GM12878 (cell line): Measurements from ENCODE around the gene PAPPA. TPM values are rescaled to one million over a fixed set of nuclear protein-coding genes. Genes with fewer than 3 reads are reported as not detected.

Experiments used
- ATAC-seq: fragments of 200-7000 bp; cut with Tn5 transposase; 3 replicates; pipeline ENCODE4 v1.9.1; 2020; ENCODE audit warnings: mild to moderate bottlenecking, moderate library complexity
- BruUV-seq: library from RNA; stranded (reverse); fragments of 400-500 nt; replicated peaks from 2 replicates; lab custom pipeline; 2021; lab: Mats Ljungman, UMichigan
- CTCF ChIA-PET: fragments of 300-600 bp; sonication (Branson Sonifier 250); formaldehyde crosslinking; extraction: SDS; loops from one replicate; lab custom pipeline; 2021; ENCODE audit warnings: inconsistent platforms; lab: Yijun Ruan, JAX
- POLR2A ChIA-PET: fragments of 350-600 bp; formaldehyde crosslinking; extraction: SDS; loops from one replicate; lab custom pipeline; 2021; ENCODE audit warnings: inconsistent platforms; lab: Charles Lee
- RAD21 ChIA-PET: fragments of 300-600 bp; sonication (Branson Sonifier 250); formaldehyde crosslinking; loops from one replicate; lab custom pipeline; 2023; ENCODE audit warnings: antibody characterized with exemption; ENCODE audit not compliant: unreplicated experiment; lab: Charles Lee
- SMC1A ChIA-PET: fragments of 300-600 bp; sonication (Branson Sonifier 250); formaldehyde crosslinking; loops from one replicate; lab custom pipeline; 2023; ENCODE audit not compliant: unreplicated experiment, uncharacterized antibody; lab: Charles Lee
- DNase-seq: peaks from one replicate; pipeline ENCODE4 v3.0.0-alpha.2; 2011; ENCODE audit warnings: low read depth, low spot score
- FAIRE-seq: peaks from 3 replicates; lab custom pipeline; 2011; peaks lifted over from hg19 to GRCh38; lab: Jason Lieb, UNC
- H2AFZ ChIP-seq: 2 replicates; pipeline ENCODE4 v1.6.0; 2011; ENCODE audit warnings: low read depth, low read length, control low read depth; ENCODE audit not compliant: control insufficient read depth
- H3K27ac ChIP-seq: 2 replicates; pipeline ENCODE4 v1.5.1; 2011; ENCODE audit warnings: control low read depth; ENCODE audit not compliant: control insufficient read depth, insufficient read depth
- H3K27me3 ChIP-seq, 2 experiments: replicated peaks in 1 of 2; 2 replicates each; pipeline versions ENCODE4 v1.6.0 to v1.6.1; 2011; ENCODE audit warnings: low read length in 1 of 2; ENCODE audit not compliant: control insufficient read depth in 2 of 2, insufficient read depth in 2 of 2
- H3K36me3 ChIP-seq, 2 experiments: 2 replicates each; pipeline ENCODE4 v1.5.1; 2011; ENCODE audit warnings: low read length in 1 of 2; ENCODE audit not compliant: control insufficient read depth in 2 of 2, insufficient read depth in 2 of 2
- H3K4me1 ChIP-seq: 2 replicates; pipeline ENCODE4 v1.6.1; 2011; ENCODE audit warnings: mild to moderate bottlenecking, low read length, moderate library complexity, mixed read lengths; ENCODE audit not compliant: control insufficient read depth, insufficient read depth
- H3K4me2 ChIP-seq: 2 replicates; pipeline ENCODE4 v1.6.0; 2011; ENCODE audit warnings: control low read depth; ENCODE audit not compliant: control insufficient read depth, insufficient read depth
- H3K4me3 ChIP-seq: fragments of 200-600 bp; sonication (generic); 2 replicates; pipeline ENCODE4 v1.5.1; 2016
- H3K79me2 ChIP-seq: 2 replicates; pipeline ENCODE4 v1.6.0; 2011; ENCODE audit warnings: low read length; ENCODE audit not compliant: control insufficient read depth, insufficient read depth
- H3K9ac ChIP-seq: 2 replicates; pipeline ENCODE4 v1.8.0; 2011; ENCODE audit warnings: low read length, control low read depth, mixed read lengths; ENCODE audit not compliant: control insufficient read depth, insufficient read depth
- H3K9me3 ChIP-seq: replicated peaks from 3 replicates; pipeline ENCODE4 v1.5.1; 2011; ENCODE audit warnings: mild to moderate bottlenecking, low read length; ENCODE audit not compliant: control insufficient read depth, insufficient read depth
- H4K20me1 ChIP-seq: 2 replicates; pipeline ENCODE4 v1.6.0; 2011; ENCODE audit not compliant: control insufficient read depth, insufficient read depth
- ETV6 ChIP-seq, 2 experiments: fragments of 450-650 bp in 1 of 2; IDR thresholded peaks in 1 of 2; conservative IDR thresholded peaks in 1 of 2; 2 replicates each; pipeline ENCODE4 v1.6.1; 2014; ENCODE audit warnings: antibody characterized with exemption in 1 of 2, borderline replicate concordance in 1 of 2, low read depth in 1 of 2, mild to moderate bottlenecking in 1 of 2, moderate library complexity in 1 of 2
- HCFC1 ChIP-seq: fragments of 150-350 bp; IDR thresholded peaks from 2 replicates; pipeline ENCODE4 v1.6.1; 2014; ENCODE audit warnings: low read length
- IKZF2 ChIP-seq, 2 experiments: fragments of 450-650 bp; IDR thresholded peaks; 2 replicates each; pipeline ENCODE4 v1.6.1; 2017; ENCODE audit warnings: mild to moderate bottlenecking in 2 of 2, moderate library complexity in 2 of 2
- NR2C2 ChIP-seq: IDR thresholded peaks from 2 replicates; pipeline ENCODE4 v1.6.1; 2011; ENCODE audit warnings: borderline replicate concordance, low read depth; ENCODE audit not compliant: control insufficient read depth, insufficient read length
- POLR2AphosphoS2 ChIP-seq: IDR thresholded peaks from 2 replicates; pipeline ENCODE4 v1.6.1; 2011; ENCODE audit warnings: low read depth, mild to moderate bottlenecking, low read length, improper control_type of control experiment, moderate library complexity
- ZNF217 ChIP-seq: fragments of 450-650 bp; IDR thresholded peaks from 2 replicates; pipeline ENCODE4 v1.6.1; 2017; ENCODE audit warnings: antibody characterized with exemption, mild to moderate bottlenecking
- WGBS: methylation state at CpG from one replicate; pipeline ENCODE4 v1.1.6; 2016; ENCODE audit warnings: low lambda C conversion rate; ENCODE audit not compliant: insufficient replicate concordance, insufficient coverage; ENCODE audit errors: missing lambda C conversion rate; 5-methylcytosine and 5-hydroxymethylcytosine counted together
- in situ Hi-C: fragments of 300-500 bp; cut with MboI; formaldehyde crosslinking; loops from 9 replicates; pipeline ENCODE4 v1.14.3; 2018; ENCODE audit warnings: mixed read lengths
- intact Hi-C: fragments of 100-400 bp; cut with micrococcal nuclease; formaldehyde crosslinking; loops from one replicate; pipeline ENCODE4 v1.14.2; 2022; ENCODE audit not compliant: unreplicated experiment
- polyA plus RNA-seq, 11 experiments: library from polyadenylated mRNA; depleted of rRNA in 4 of 11; unstranded in 6 of 11; stranded (reverse) in 5 of 11; fragments of >200 nt; fragmentation: Nextera tagmentation in 4 of 11; fragmentation: Illumina TruSeq in 1 of 11; extraction: Ambion mirVana in 4 of 11; extraction: Trizol in 1 of 11; gene quantifications; 1 replicate in 1 of 11; 2 replicates in 10 of 11; pipeline versions ENCODE4 v1.2.1 to v1.2.3, GENCODE V29; 2011 to 2016; ENCODE audit warnings: inconsistent platforms in 2 of 11, missing spikeins in 2 of 11, low read depth in 1 of 11
- total RNA-seq, 4 experiments: library from RNA; depleted of rRNA in 3 of 4; stranded (reverse); fragments of >200 nt in 3 of 4; fragmentation: Illumina TruSeq in 1 of 4; extraction: Trizol in 1 of 4; gene quantifications; 2 replicates each; pipeline versions ENCODE4 v1.2.1 to v1.2.3, GENCODE V29; 2013 to 2021
- TF ChIP-seq, protein P1 (sequence below): fragments of 450-650 bp; conservative IDR thresholded peaks from 2 replicates; pipeline ENCODE4 v1.6.1; 2017; ENCODE audit warnings: mild to moderate bottlenecking, moderate library complexity
- TF ChIP-seq, protein P2 (sequence below): fragments of 450-650 bp; IDR thresholded peaks from 2 replicates; pipeline ENCODE4 v1.6.1; 2018; ENCODE audit warnings: borderline replicate concordance, mild to moderate bottlenecking; ENCODE audit not compliant: partially characterized antibody
- TF ChIP-seq, protein P3 (sequence below): fragments of 450-650 bp; IDR thresholded peaks from 2 replicates; pipeline ENCODE4 v1.6.1; 2017; ENCODE audit warnings: mild to moderate bottlenecking

PAPPA gene
- total and polyA plus RNA-seq, 10 of the 15 experiments (the other 5 are each of a cell fraction or from before 2014, with no cell fraction given) = under 0.01 to 0.19 (median 0.02) TPM; not detected in 4

DNA sequence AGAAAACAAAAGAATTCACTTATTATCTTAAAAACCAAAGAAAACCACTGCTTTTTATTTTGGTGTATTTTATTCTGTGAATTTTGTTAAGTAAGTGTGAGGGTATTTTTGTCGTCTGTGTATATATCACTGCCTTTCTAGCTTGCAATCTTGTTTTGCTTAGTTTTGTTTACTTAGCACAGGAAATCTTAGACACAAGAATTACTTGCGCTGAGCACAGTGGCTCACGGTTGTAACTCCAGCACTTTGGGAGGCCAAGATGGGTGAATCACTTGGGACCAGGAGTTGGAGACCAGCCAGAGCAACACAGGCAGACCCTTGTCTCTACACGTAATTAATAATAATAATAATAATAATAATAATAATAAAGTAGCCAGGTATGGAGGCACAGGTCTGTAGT lies 230.3 kb downstream of the PAPPA start (continued):
- TF ChIP-seq ETV6 (conservative IDR thresholded peaks at IDR 0.05 in 1 of 2, IDR thresholded peaks at IDR 0.05 in 1 of 2; ENCODE audit: borderline replicate concordance in 1 of 2, low read depth in 1 of 2) = no peak
- TF ChIP-seq, protein P1, sequence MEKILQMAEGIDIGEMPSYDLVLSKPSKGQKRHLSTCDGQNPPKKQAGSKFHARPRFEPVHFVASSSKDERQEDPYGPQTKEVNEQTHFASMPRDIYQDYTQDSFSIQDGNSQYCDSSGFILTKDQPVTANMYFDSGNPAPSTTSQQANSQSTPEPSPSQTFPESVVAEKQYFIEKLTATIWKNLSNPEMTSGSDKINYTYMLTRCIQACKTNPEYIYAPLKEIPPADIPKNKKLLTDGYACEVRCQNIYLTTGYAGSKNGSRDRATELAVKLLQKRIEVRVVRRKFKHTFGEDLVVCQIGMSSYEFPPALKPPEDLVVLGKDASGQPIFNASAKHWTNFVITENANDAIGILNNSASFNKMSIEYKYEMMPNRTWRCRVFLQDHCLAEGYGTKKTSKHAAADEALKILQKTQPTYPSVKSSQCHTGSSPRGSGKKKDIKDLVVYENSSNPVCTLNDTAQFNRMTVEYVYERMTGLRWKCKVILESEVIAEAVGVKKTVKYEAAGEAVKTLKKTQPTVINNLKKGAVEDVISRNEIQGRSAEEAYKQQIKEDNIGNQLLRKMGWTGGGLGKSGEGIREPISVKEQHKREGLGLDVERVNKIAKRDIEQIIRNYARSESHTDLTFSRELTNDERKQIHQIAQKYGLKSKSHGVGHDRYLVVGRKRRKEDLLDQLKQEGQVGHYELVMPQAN = no peak
- TF ChIP-seq, protein P2, sequence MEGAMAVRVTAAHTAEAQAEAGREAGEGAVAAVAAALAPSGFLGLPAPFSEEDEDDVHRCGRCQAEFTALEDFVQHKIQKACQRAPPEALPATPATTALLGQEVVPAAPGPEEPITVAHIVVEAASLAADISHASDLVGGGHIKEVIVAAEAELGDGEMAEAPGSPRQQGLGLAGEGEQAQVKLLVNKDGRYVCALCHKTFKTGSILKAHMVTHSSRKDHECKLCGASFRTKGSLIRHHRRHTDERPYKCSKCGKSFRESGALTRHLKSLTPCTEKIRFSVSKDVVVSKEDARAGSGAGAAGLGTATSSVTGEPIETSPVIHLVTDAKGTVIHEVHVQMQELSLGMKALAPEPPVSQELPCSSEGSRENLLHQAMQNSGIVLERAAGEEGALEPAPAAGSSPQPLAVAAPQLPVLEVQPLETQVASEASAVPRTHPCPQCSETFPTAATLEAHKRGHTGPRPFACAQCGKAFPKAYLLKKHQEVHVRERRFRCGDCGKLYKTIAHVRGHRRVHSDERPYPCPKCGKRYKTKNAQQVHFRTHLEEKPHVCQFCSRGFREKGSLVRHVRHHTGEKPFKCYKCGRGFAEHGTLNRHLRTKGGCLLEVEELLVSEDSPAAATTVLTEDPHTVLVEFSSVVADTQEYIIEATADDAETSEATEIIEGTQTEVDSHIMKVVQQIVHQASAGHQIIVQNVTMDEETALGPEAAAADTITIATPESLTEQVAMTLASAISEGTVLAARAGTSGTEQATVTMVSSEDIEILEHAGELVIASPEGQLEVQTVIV = no peak

DNA sequence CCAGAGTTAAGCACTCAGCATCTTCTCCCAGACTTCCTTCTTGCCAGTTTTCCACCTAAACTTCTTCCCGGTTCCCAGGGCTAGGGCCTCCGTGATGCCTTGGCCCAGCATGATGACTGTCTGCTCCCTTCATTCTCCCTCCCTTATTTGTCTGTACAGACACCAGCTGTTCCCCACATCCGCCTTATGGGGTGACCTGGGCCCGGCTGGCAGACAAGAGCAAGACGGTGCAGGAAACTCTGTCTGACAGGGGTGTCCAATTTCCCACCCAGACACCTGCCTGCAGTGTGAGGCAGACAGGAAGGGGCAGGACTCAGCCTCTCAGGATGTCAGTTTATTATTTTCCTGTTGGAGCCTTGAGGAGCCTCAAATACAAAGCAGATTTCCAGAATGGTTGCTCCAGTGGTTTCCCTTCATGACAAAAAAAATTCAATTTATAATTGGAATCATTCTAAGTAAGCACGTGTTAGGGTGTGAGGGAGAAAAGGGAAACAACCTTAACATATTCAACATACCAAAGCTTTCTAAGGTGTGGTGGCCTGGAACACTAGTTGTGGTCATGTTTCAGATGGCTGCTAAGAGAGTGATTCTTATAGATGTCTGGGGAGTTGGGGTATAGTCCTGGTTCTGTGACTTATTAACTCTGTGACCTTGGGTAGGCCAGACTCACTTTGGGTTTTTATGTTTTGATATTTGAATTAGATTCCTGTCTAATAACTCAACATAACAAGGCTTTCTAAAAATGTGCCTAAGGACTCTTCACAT lies 234.5 kb downstream of the PAPPA start:
- Histone ChIP-seq H3K79me2 (no peaks in the 10 kb centered on the region), H3K4me1 (peaks cover 9% of the 10 kb centered on the region), H3K36me3 (no peaks in the 10 kb centered on the region), H3K9me3 (no peaks in the 10 kb centered on the region), H3K9ac (no peak overlapping the region), H2AFZ (no peak overlapping the region)
- CTCF ChIA-PET = no interaction called here
- SMC1A ChIA-PET = no interaction called here
- intact Hi-C loops = loop anchor here (5.0 kb wide), 1 partner anchor 51 kb away; no protein-coding TSS in a partner anchor
- RAD21 ChIA-PET = interaction anchor here (0.7 kb wide), 1 partner anchor 1763 kb away, joined by 3 read pairs; no protein-coding TSS in a partner anchor
- peak; percentile 49 for ATAC-seq
- 30% methylated on average over 6 of the region's 6 CpGs for WGBS
- TF ChIP-seq POLR2AphosphoS2 (no peak), IKZF2 (IDR thresholded peaks at IDR 0.05) (no peak), NR2C2 (no peak), ZNF217 (no peak), HCFC1 (no peak)
- TF ChIP-seq, protein P3, sequence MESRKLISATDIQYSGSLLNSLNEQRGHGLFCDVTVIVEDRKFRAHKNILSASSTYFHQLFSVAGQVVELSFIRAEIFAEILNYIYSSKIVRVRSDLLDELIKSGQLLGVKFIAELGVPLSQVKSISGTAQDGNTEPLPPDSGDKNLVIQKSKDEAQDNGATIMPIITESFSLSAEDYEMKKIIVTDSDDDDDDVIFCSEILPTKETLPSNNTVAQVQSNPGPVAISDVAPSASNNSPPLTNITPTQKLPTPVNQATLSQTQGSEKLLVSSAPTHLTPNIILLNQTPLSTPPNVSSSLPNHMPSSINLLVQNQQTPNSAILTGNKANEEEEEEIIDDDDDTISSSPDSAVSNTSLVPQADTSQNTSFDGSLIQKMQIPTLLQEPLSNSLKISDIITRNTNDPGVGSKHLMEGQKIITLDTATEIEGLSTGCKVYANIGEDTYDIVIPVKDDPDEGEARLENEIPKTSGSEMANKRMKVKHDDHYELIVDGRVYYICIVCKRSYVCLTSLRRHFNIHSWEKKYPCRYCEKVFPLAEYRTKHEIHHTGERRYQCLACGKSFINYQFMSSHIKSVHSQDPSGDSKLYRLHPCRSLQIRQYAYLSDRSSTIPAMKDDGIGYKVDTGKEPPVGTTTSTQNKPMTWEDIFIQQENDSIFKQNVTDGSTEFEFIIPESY = no peak
- TF ChIP-seq, all 136 proteins: peak for 0
- no TSS peak for BruUV-seq
- Histone ChIP-seq H3K4me3 (no peak overlapping the region), H3K27ac (no peak overlapping the region), H4K20me1 (no peaks in the 10 kb centered on the region), H3K27me3 (no peaks in the 10 kb centered on the region), H3K4me2 (no peak overlapping the region)
- no peak for FAIRE-seq
- DNase-seq = no peak
- POLR2A ChIA-PET = no interaction called here
- in situ Hi-C loops = no loop called here
